ENCODE results near the gene PI4KA. TPM values are rescaled to one million over a fixed set of nuclear protein-coding genes. Genes with fewer than 3 reads are reported as not detected.
A peak's percentile ranks its signal among the peaks of the same experiment; 100 is the strongest.
"Not testable (repeated sequence)": the region's sequence is repeated elsewhere in the genome, so short reads cannot be mapped to it uniquely, and the experiment has no call there.

PI4KA gene
- total RNA-seq, 4 donors from 2014 or later, result 42.5 to 81.3 (median 66.1) TPM

DNA sequence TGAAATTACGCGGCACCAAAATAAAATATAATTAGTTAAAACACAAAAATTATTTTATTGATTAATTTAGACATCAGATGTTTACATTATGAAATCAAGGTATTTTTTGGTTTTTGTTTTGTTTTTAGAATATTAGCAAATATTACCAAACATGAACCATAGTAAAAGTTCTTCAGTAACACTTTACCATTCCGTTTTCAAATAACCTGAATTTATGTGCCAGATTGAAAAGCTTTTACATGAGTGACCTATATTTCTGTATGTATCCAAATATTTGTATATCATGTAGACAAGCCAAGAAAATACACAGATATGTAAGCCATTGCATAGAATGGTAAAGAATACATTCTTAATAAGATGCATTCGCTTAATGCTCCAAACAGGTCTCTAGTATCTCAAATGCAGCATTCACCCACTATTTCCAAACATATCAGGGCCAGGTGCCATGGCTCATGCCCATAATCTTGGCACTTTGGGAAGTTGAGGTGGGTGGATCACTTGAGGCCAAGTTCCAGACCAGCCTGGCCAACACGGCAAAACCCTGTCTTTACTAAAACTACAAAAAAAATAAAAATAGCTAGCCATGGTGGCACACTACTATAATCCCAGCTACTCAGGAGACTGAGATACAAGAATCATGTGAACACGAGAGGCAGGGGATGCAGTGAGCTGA lies 187.1 kb downstream of the PI4KA start:
- TF ChIP-seq POLR2A (IDR thresholded peaks at IDR 0.05), result no peak
- no peak for TF ChIP-seq CTCF (IDR thresholded peaks at IDR 0.05)
- intact Hi-C loops (cut with DNase I; ENCODE audit: low total_unique reads), result no loop called here
- no peak for DNase-seq (ENCODE audit: low spot score in 2 of 2)
- 86 to 87% methylated on average over 6 of the region's 6 CpGs for WGBS, 2 donors
- H3K4me3 ChIP-seq (ENCODE audit: low read depth, poor library complexity, severe bottlenecking), result no peak overlapping the region

- H3K4me3 ChIP-seq (ENCODE audit: low read depth, poor library complexity, severe bottlenecking); intact Hi-C loops (cut with DNase I; ENCODE audit: low total_unique reads): not testable (repeated sequence)
- WGBS, 2 donors, result 46 to 82% methylated on average over 37 to 60 of the region's 73 CpGs
- DNase-seq (ENCODE audit: low spot score in 2 of 2), result peak in 1 of 2 donors; percentile 57
Observed at GRCh38 chr22:20670457-20671261, 188.0 kb downstream of the PI4KA start.

DNA sequence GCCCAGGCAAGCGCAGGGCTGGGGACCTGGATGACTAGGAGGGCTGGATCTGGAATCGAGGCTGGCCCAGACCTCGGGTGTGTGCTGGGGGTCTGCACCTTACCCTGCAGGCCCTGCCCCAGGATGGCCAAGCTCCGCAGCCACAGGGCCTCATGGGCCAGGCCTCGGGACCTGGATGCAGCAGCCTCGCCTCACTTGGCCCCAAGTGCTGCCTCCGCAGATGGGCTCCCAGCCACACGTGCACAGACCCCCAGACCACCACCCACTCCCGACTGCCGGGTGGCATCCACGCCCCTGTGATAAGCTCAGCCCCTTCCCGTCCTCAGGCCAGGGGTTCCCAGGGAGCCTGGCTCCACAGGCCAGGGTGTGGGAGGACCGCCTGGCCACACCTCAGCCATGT lies 188.7 kb downstream of the PI4KA start:
- DNase-seq (ENCODE audit: low spot score in 2 of 2); intact Hi-C loops (cut with DNase I; ENCODE audit: low total_unique reads); H3K4me3 ChIP-seq (ENCODE audit: low read depth, poor library complexity, severe bottlenecking): not testable (repeated sequence)
- WGBS, 2 donors, result 85 to 86% methylated on average over 9 to 12 of the region's 13 CpGs

GRCh38 chr22:20669471-20669870 lies 189.1 kb downstream of the PI4KA start:
- intact Hi-C loops (cut with DNase I; ENCODE audit: low total_unique reads); H3K4me3 ChIP-seq (ENCODE audit: low read depth, poor library complexity, severe bottlenecking): not testable (repeated sequence)
- 85 to 94% methylated on average over 4 to 8 of the region's 15 CpGs for WGBS, 2 donors
- DNase-seq (ENCODE audit: low spot score in 2 of 2), result peak in 1 of 2 donors; percentile 49

DNA sequence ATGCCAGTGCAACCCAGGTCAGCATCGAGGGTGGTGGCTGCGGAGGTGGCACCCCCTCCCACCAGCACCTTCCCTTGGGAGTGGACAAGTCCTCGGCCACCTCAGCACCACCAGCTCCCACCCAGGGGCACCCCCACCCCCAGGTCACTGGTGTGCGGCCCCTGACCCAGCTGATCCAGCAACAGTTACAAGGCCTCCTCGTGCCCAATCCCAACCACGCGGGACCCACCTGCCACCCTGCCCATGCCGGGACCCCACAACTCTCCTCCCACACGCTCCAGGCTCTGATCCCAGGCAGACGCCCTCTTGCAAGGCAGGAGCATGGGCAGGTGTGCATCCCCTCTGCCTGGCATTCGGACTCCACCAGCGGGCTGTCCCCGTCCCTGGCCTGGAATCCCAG lies 189.8 kb downstream of the PI4KA start:
- intact Hi-C loops (cut with DNase I; ENCODE audit: low total_unique reads); H3K4me3 ChIP-seq (ENCODE audit: low read depth, poor library complexity, severe bottlenecking): not testable (repeated sequence)
- DNase-seq (ENCODE audit: low spot score in 2 of 2), result peak in 1 of 2 donors; percentile 70
- WGBS, 2 donors, result 87 to 92% methylated on average over 10 to 11 of the region's 13 CpGs

GRCh38 chr22:20668226-20668625 lies 190.4 kb downstream of the PI4KA start:
- 67 to 70% methylated on average over 4 to 13 of the region's 27 CpGs for WGBS, 2 donors
- intact Hi-C loops (cut with DNase I; ENCODE audit: low total_unique reads); H3K4me3 ChIP-seq (ENCODE audit: low read depth, poor library complexity, severe bottlenecking): not testable (repeated sequence)
- peak in 1 of 2 donors; percentile 43 for DNase-seq (ENCODE audit: low spot score in 2 of 2)

- H3K4me3 ChIP-seq (ENCODE audit: low read depth, poor library complexity, severe bottlenecking); intact Hi-C loops (cut with DNase I; ENCODE audit: low total_unique reads); DNase-seq (ENCODE audit: low spot score in 2 of 2): not testable (repeated sequence)
- WGBS, 2 donors, result 49 to 80% methylated on average over 17 to 18 of the region's 27 CpGs
Observed at GRCh38 chr22:20667548-20667947, 191.1 kb downstream of the PI4KA start.

DNA sequence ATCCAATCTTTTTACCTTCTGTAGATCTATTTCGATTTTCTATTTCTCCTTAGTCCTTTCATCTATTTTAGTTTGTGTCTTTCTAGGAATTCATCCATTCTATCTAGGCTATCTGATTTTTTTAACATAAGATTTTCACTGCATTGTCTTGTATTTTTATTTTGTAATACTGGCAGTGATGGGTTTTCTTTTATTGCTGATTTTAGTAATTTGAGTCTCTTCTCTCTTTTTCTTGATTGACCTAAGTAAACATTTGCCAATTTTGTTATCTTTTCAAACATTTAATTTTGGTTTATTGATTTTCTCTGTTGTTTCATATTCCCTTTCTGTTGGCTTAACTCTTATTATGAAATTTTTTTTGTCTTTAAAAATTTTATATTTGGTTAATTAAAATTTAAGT lies 192.1 kb downstream of the PI4KA start:
- intact Hi-C loops (cut with DNase I; ENCODE audit: low total_unique reads), result no loop called here
- whole genome bisulfite sequencing, 2 donors, result 78 to 83% methylated on average over 1 of the region's 1 CpG
- TF ChIP-seq CTCF (IDR thresholded peaks at IDR 0.05) (no peak), POLR2A (IDR thresholded peaks at IDR 0.05) (no peak)
- DNase-seq (ENCODE audit: low spot score in 2 of 2), result no peak
- H3K4me3 ChIP-seq (ENCODE audit: low read depth, poor library complexity, severe bottlenecking), result no peak overlapping the region

GRCh38 chr22:20664594-20664959 lies 194.0 kb downstream of the PI4KA start:
- no peak for DNase-seq (ENCODE audit: low spot score in 2 of 2)
- intact Hi-C loops (cut with DNase I; ENCODE audit: low total_unique reads), result no loop called here
- 89 to 100% methylated on average over 1 of the region's 1 CpG for WGBS, 2 donors
- no peak overlapping the region for H3K4me3 ChIP-seq (ENCODE audit: low read depth, poor library complexity, severe bottlenecking)
- TF ChIP-seq POLR2A (IDR thresholded peaks at IDR 0.05), result no peak
- no peak for TF ChIP-seq CTCF (IDR thresholded peaks at IDR 0.05)
